Naive B cell (primary cell): ENCODE data around the gene SMIM12. TPM values are rescaled to one million over a fixed set of nuclear protein-coding genes. Genes with fewer than 3 reads are reported as not detected.
A peak's percentile ranks its signal among the peaks of the same experiment; 100 is the strongest.

Experiments used
- ATAC-seq, 2 donors: fragments of 150-1000 bp; cut with Tn5 transposase; 2 replicates each; pipeline ENCODE4 v1.10.0; 2021; ENCODE audit warnings: low read depth in 2 of 2, mild to moderate bottlenecking in 2 of 2, moderate library complexity in 2 of 2
- DNase-seq: peaks from one replicate; pipeline ENCODE4 v3.0.0; 2022
- H3K27ac Mint-ChIP-seq, 6 donors: one replicate each; pipeline ENCODE4 v1.8.0; 2020 to 2022; ENCODE audit warnings: mild to moderate bottlenecking in 6 of 6, mixed read lengths in 6 of 6, moderate library complexity in 5 of 6, inconsistent platforms in 2 of 6
- H3K27me3 Mint-ChIP-seq, 3 donors: one replicate each; pipeline ENCODE4 v1.8.0; 2021 to 2022; ENCODE audit warnings: mixed read lengths in 3 of 3, mild to moderate bottlenecking in 1 of 3
- H3K36me3 Mint-ChIP-seq, 2 donors: one replicate each; pipeline ENCODE4 v1.8.0; 2020 to 2022; ENCODE audit warnings: mixed read lengths in 2 of 2, inconsistent platforms in 1 of 2, mild to moderate bottlenecking in 1 of 2
- H3K4me1 Mint-ChIP-seq, 3 donors: one replicate each; pipeline ENCODE4 v1.8.0; 2020 to 2022; ENCODE audit warnings: mixed read lengths in 3 of 3, inconsistent platforms in 1 of 3, mild to moderate bottlenecking in 1 of 3, moderate library complexity in 1 of 3
- H3K4me3 Mint-ChIP-seq, 8 donors: one replicate each; pipeline ENCODE4 v1.8.0; 2020 to 2022; ENCODE audit warnings: mild to moderate bottlenecking in 8 of 8, mixed read lengths in 8 of 8, moderate library complexity in 8 of 8, inconsistent platforms in 2 of 8
- H3K9me3 Mint-ChIP-seq, 7 donors: one replicate each; pipeline ENCODE4 v1.8.0; 2020 to 2022; ENCODE audit warnings: mixed read lengths in 7 of 7, mild to moderate bottlenecking in 5 of 7, inconsistent platforms in 2 of 7, moderate library complexity in 1 of 7
- polyA plus RNA-seq, 6 donors: library from polyadenylated mRNA; unstranded; fragments of 300-500 nt; fragmentation: Illumina TruSeq; gene quantifications; one replicate each; pipeline ENCODE4 v1.2.3, GENCODE V29; 2021; ENCODE audit warnings: low read depth in 6 of 6

SMIM12 gene
- polyA plus RNA-seq, 6 donors from 2014 or later: 66.8 to 124 (median 73.1) TPM

- no peak for ATAC-seq
- Mint-ChIP-seq H3K27ac (peak overlapping the region in 3 of 6 donors; percentile 5 to 87 (median 80)), H3K4me3 (peak overlapping the region in 4 of 8 donors; percentile 78 to 87 (median 81)), H3K27me3 (no peaks in the 10 kb centered on the region), H3K4me1 (peaks cover 21 to 30% (median 29%) of the 10 kb centered on the region in 3 donors), H3K36me3 (peaks cover 4 to 5% of the 10 kb centered on the region in 2 donors), H3K9me3 (no peaks in the 10 kb centered on the region)
- no peak for DNase-seq
Measured at GRCh38 chr1:34868230-34869049, 8.9 kb upstream of the SMIM12 start.

- no peak for ATAC-seq
- Mint-ChIP-seq H3K4me1 (peaks cover 21 to 30% (median 29%) of the 10 kb centered on the region in 3 donors), H3K4me3 (peak overlapping the region; percentile 42 to 87 (median 78)), H3K9me3 (no peaks in the 10 kb centered on the region), H3K36me3 (no peaks in the 10 kb centered on the region), H3K27ac (peak overlapping the region in 4 of 6 donors; percentile 69 to 87 (median 85)), H3K27me3 (no peaks in the 10 kb centered on the region)
- no peak for DNase-seq
Measured at GRCh38 chr1:34867415-34867814, 7.9 kb upstream of the SMIM12 start.

GRCh38 chr1:34866762-34867109, 7.2 kb upstream of the SMIM12 start:
- no peaks in the 10 kb centered on the region for H3K27me3 Mint-ChIP-seq
- no peak for DNase-seq
- H3K4me1 Mint-ChIP-seq: peaks cover 21 to 30% (median 29%) of the 10 kb centered on the region in 3 donors
- H3K4me3 Mint-ChIP-seq: peak overlapping the region; percentile 83 to 95 (median 91)
- peak overlapping the region in 3 of 6 donors; percentile 20 to 87 (median 75) for H3K27ac Mint-ChIP-seq
- ATAC-seq: no peak
- H3K9me3 Mint-ChIP-seq: no peaks in the 10 kb centered on the region
- H3K36me3 Mint-ChIP-seq: no peaks in the 10 kb centered on the region

- peak overlapping the region in 5 of 6 donors; percentile 87 to 94 (median 90) for H3K27ac Mint-ChIP-seq
- no peaks in the 10 kb centered on the region for H3K9me3 Mint-ChIP-seq
- peak overlapping the region; percentile 83 to 95 (median 91) for H3K4me3 Mint-ChIP-seq
- no peaks in the 10 kb centered on the region for H3K27me3 Mint-ChIP-seq
- peaks cover 21 to 27% (median 25%) of the 10 kb centered on the region in 3 donors for H3K4me1 Mint-ChIP-seq
- no peaks in the 10 kb centered on the region for H3K36me3 Mint-ChIP-seq
- ATAC-seq (peak; percentile 84), DNase-seq (peak; percentile 89)
Measured at GRCh38 chr1:34865981-34866761, 6.6 kb upstream of the SMIM12 start.

- Mint-ChIP-seq H3K4me3 (peak overlapping the region; percentile 54 to 92 (median 84)), H3K27ac (peak overlapping the region in 2 of 6 donors; percentile 47 to 87), H3K27me3 (no peaks in the 10 kb centered on the region), H3K36me3 (no peaks in the 10 kb centered on the region), H3K4me1 (peaks cover 21 to 25% (median 22%) of the 10 kb centered on the region in 3 donors), H3K9me3 (no peaks in the 10 kb centered on the region)
- ATAC-seq: no peak
- DNase-seq: no peak
Measured at GRCh38 chr1:34865573-34865972, 6.0 kb upstream of the SMIM12 start.

GRCh38 chr1:34864759-34865158, 5.2 kb upstream of the SMIM12 start:
- Mint-ChIP-seq H3K27me3 (no peaks in the 10 kb centered on the region), H3K4me3 (peak overlapping the region; percentile 66 to 89 (median 84)), H3K36me3 (no peaks in the 10 kb centered on the region), H3K4me1 (peaks cover 28 to 32% (median 28%) of the 10 kb centered on the region in 3 donors), H3K9me3 (no peaks in the 10 kb centered on the region), H3K27ac (peak overlapping the region in 5 of 6 donors; percentile 63 to 91 (median 83))
- no peak for DNase-seq
- ATAC-seq: no peak

GRCh38 chr1:34863501-34863900, 4.0 kb upstream of the SMIM12 start:
- peaks cover 0 to 2% (median 0%) of the 10 kb centered on the region in 7 donors for H3K9me3 Mint-ChIP-seq
- no peaks in the 10 kb centered on the region for H3K36me3 Mint-ChIP-seq
- peaks cover 37 to 42% (median 41%) of the 10 kb centered on the region in 3 donors for H3K4me1 Mint-ChIP-seq
- ATAC-seq (no peak), DNase-seq (no peak)
- peak overlapping the region in 1 of 6 donors; percentile 32 for H3K27ac Mint-ChIP-seq
- no peaks in the 10 kb centered on the region for H3K27me3 Mint-ChIP-seq
- peak overlapping the region in 1 of 8 donors; percentile 68 for H3K4me3 Mint-ChIP-seq

- peak overlapping the region; percentile 89 to 97 (median 94) for H3K4me3 Mint-ChIP-seq
- peaks cover 0 to 2% (median 0%) of the 10 kb centered on the region in 7 donors for H3K9me3 Mint-ChIP-seq
- H3K27ac Mint-ChIP-seq: peak overlapping the region; percentile 68 to 96 (median 91)
- no peaks in the 10 kb centered on the region for H3K27me3 Mint-ChIP-seq
- DNase-seq: peak; percentile 18
- peak; percentile 8 to 9 for ATAC-seq
- H3K36me3 Mint-ChIP-seq: peaks cover 0 to 3% of the 10 kb centered on the region in 2 donors
- H3K4me1 Mint-ChIP-seq: peaks cover 30 to 42% (median 37%) of the 10 kb centered on the region in 3 donors
Measured at GRCh38 chr1:34858901-34859445, 576 bp downstream of the SMIM12 start.

GRCh38 chr1:34856697-34857096, 2.9 kb downstream of the SMIM12 start:
- Mint-ChIP-seq H3K4me1 (peaks cover 39 to 54% (median 45%) of the 10 kb centered on the region in 3 donors), H3K36me3 (peaks cover 0 to 3% of the 10 kb centered on the region in 2 donors), H3K27ac (peak overlapping the region in 2 of 6 donors; percentile 12 to 15), H3K27me3 (no peaks in the 10 kb centered on the region), H3K4me3 (peak overlapping the region in 1 of 8 donors; percentile 96), H3K9me3 (peaks cover 0 to 2% (median 0%) of the 10 kb centered on the region in 7 donors)
- ATAC-seq (no peak), DNase-seq (no peak)

GRCh38 chr1:34852677-34853217, 6.8 kb downstream of the SMIM12 start:
- no peaks in the 10 kb centered on the region for H3K27me3 Mint-ChIP-seq
- H3K4me1 Mint-ChIP-seq: peaks cover 33 to 34% (median 34%) of the 10 kb centered on the region in 3 donors
- peak; percentile 78 for DNase-seq
- H3K36me3 Mint-ChIP-seq: peaks cover 3 to 24% of the 10 kb centered on the region in 2 donors
- H3K4me3 Mint-ChIP-seq: peak overlapping the region in 1 of 8 donors; percentile 76
- H3K27ac Mint-ChIP-seq: peak overlapping the region in 5 of 6 donors; percentile 33 to 86 (median 70)
- H3K9me3 Mint-ChIP-seq: no peaks in the 10 kb centered on the region
- peak; percentile 99 for ATAC-seq

- Mint-ChIP-seq H3K36me3 (peaks cover 3 to 24% of the 10 kb centered on the region in 2 donors), H3K27me3 (no peaks in the 10 kb centered on the region), H3K4me3 (peak overlapping the region in 1 of 8 donors; percentile 4), H3K4me1 (peaks cover 24 to 30% (median 28%) of the 10 kb centered on the region in 3 donors), H3K27ac (peak overlapping the region in 2 of 6 donors; percentile 60 to 77), H3K9me3 (no peaks in the 10 kb centered on the region)
- no peak for ATAC-seq
- DNase-seq: no peak
Measured at GRCh38 chr1:34851431-34852105, 8.0 kb downstream of the SMIM12 start.

GRCh38 chr1:34850382-34850781, 9.2 kb downstream of the SMIM12 start:
- H3K27ac Mint-ChIP-seq: no peak overlapping the region
- DNase-seq: no peak
- no peak overlapping the region for H3K4me3 Mint-ChIP-seq
- peaks cover 0 to 24% of the 10 kb centered on the region in 2 donors for H3K36me3 Mint-ChIP-seq
- ATAC-seq: no peak
- H3K9me3 Mint-ChIP-seq: no peaks in the 10 kb centered on the region
- no peaks in the 10 kb centered on the region for H3K27me3 Mint-ChIP-seq
- peaks cover 17 to 26% (median 23%) of the 10 kb centered on the region in 3 donors for H3K4me1 Mint-ChIP-seq
